Skin epidermis (tissue), 12 donors: ENCODE data around the gene TIFAB.

Experiments used
- H3K27ac ChIP-seq, 21 experiments: fragments of 200-600 bp; sonication (generic) in 11 of 21; one replicate each; pipeline ENCODE4 v1.5.0; 2020; ENCODE audit warnings: mild to moderate bottlenecking in 3 of 21, inconsistent platforms in 2 of 21, moderate library complexity in 2 of 21
- H3K4me3 ChIP-seq, 7 experiments: fragments of 200-600 bp; sonication (generic) in 2 of 7; one replicate each; pipeline ENCODE4 v1.5.0; 2020; ENCODE audit warnings: inconsistent platforms in 2 of 7, mild to moderate bottlenecking in 2 of 7, moderate library complexity in 1 of 7

The TIFAB gene

GRCh38 chr5:135446206-135446605 is 5.9 kb downstream of the TIFAB start:
- H3K27ac ChIP-seq, result peak overlapping the region in 1 of 21 experiments; percentile 64
- H3K4me3 ChIP-seq, result no peak overlapping the region

- H3K27ac ChIP-seq, result peak overlapping the region in 2 of 21 experiments; percentile 7 to 64
- no peak overlapping the region for H3K4me3 ChIP-seq
Measured at GRCh38 chr5:135445306-135445985, 6.7 kb downstream of the TIFAB start.

- Histone ChIP-seq H3K27ac (peak overlapping the region in 2 of 21 experiments; percentile 7 to 64), H3K4me3 (no peak overlapping the region)
Measured at GRCh38 chr5:135444881-135445280, 7.3 kb downstream of the TIFAB start.

GRCh38 chr5:135444360-135444759 is 7.8 kb downstream of the TIFAB start:
- Histone ChIP-seq H3K4me3 (no peak overlapping the region), H3K27ac (peak overlapping the region in 1 of 21 experiments; percentile 64)

- H3K27ac ChIP-seq, result peak overlapping the region in 1 of 21 experiments; percentile 64
Measured at GRCh38 chr5:135443161-135443960, 8.8 kb downstream of the TIFAB start.

GRCh38 chr5:135442431-135443160 is 9.6 kb downstream of the TIFAB start:
- Histone ChIP-seq H3K27ac (peak overlapping the region in 1 of 21 experiments; percentile 64), H3K4me3 (no peak overlapping the region)

More at GRCh38 chr5:135443161-135443960, 8.8 kb downstream of the TIFAB start:
- no peak overlapping the region for H3K4me3 ChIP-seq

GRCh38 chr5:135441919-135442318 is 10.2 kb downstream of the TIFAB start:
- H3K4me3 ChIP-seq, result no peak overlapping the region
- peak overlapping the region in 6 of 21 experiments; percentile 13 to 74 (median 38) for H3K27ac ChIP-seq

GRCh38 chr5:135441350-135441831 is 10.8 kb downstream of the TIFAB start:
- H3K4me3 ChIP-seq, result no peak overlapping the region
- H3K27ac ChIP-seq, result peak overlapping the region in 6 of 21 experiments; percentile 13 to 74 (median 38)

GRCh38 chr5:135440916-135441315 is 11.2 kb downstream of the TIFAB start:
- no peak overlapping the region for H3K4me3 ChIP-seq
- peak overlapping the region in 2 of 21 experiments; percentile 5 to 74 for H3K27ac ChIP-seq

GRCh38 chr5:135439231-135440205 is 12.6 kb downstream of the TIFAB start:
- Histone ChIP-seq H3K4me3 (no peak overlapping the region), H3K27ac (peak overlapping the region in 11 of 21 experiments; percentile 10 to 80 (median 30))

GRCh38 chr5:135438636-135439221 is 13.4 kb downstream of the TIFAB start:
- H3K27ac ChIP-seq, result peak overlapping the region in 11 of 21 experiments; percentile 9 to 81 (median 70)

GRCh38 chr5:135437796-135438560 is 14.2 kb downstream of the TIFAB start:
- H3K27ac ChIP-seq, result peak overlapping the region in 13 of 21 experiments; percentile 10 to 81 (median 70)
- no peak overlapping the region for H3K4me3 ChIP-seq

More at GRCh38 chr5:135438636-135439221, 13.4 kb downstream of the TIFAB start:
- no peak overlapping the region for H3K4me3 ChIP-seq

GRCh38 chr5:135437422-135437795 is 14.7 kb downstream of the TIFAB start:
- no peak overlapping the region for H3K4me3 ChIP-seq
- H3K27ac ChIP-seq, result peak overlapping the region in 13 of 21 experiments; percentile 10 to 81 (median 70)

GRCh38 chr5:135436951-135437418 is 15.2 kb downstream of the TIFAB start:
- H3K27ac ChIP-seq, result peak overlapping the region in 10 of 21 experiments; percentile 33 to 81 (median 74)

GRCh38 chr5:135435467-135436330 is 16.5 kb downstream of the TIFAB start:
- Histone ChIP-seq H3K27ac (peak overlapping the region in 3 of 21 experiments; percentile 52 to 73 (median 72)), H3K4me3 (no peak overlapping the region)

More at GRCh38 chr5:135436951-135437418, 15.2 kb downstream of the TIFAB start:
- H3K4me3 ChIP-seq, result no peak overlapping the region
